GM19025 (cell line): ENCODE results near the gene ALDH8A1.

Experiments used
- ATAC-seq: cut with Tn5 transposase; IDR thresholded peaks from one replicate; pipeline ENCODE4 v1.9.1; 2021; ENCODE audit warnings: mild to moderate bottlenecking, low read depth, moderate library complexity; ENCODE audit not compliant: unreplicated experiment

Gene ALDH8A1

DNA sequence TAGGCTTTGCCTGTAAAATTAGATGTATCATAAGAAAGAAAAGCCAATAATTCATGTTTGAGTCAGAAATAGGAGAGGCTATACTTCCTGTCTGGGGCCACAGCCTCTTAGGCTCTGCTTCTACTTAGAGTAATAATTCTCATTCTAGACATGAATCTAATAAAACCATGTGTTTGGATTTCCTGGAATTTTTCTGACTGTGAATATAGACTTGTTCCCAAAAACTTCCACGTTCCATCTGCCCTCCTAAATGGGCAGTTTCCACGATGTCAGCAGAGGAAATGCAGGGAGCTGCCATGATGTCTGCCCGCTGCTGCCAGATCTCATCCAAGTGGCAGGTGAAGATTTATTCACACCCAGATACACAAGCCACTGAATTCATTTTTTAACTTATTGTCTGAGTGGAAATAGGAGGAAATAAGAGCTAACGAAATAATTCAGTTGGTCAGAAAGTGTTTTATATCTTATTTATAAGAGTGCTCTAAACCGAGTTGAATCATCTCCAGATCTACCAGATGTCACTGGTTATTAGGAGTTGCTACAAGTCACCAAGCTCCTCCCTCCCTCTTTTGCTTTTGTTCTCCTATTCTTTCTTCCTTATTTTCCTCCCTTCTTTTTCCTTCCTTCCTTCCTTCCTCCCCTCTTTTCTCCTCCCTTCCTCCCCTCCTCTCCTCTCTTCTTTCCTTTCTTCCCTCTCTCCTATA, 69.3 kb downstream of the ALDH8A1 start:
- ATAC-seq: no peak

DNA sequence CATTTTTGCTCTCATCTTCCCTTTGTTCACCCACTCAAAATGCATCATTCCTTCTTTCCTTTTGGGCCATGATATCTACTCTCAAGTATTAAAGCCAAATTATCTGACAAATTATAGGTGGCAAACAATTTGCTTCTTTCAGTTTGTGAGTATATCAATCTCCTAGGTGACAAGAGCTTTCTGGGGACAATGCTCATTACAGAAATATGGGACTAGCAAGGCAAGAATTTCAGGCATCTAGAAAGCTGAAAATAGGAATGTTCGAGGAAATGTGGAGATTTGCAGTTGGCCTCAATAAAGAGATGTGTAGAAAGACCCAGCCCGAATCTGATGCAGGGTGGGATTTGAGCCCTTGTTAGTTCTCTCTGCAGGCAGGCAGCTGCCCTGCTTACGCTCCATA, 71.8 kb downstream of the ALDH8A1 start:
- no peak for ATAC-seq

DNA sequence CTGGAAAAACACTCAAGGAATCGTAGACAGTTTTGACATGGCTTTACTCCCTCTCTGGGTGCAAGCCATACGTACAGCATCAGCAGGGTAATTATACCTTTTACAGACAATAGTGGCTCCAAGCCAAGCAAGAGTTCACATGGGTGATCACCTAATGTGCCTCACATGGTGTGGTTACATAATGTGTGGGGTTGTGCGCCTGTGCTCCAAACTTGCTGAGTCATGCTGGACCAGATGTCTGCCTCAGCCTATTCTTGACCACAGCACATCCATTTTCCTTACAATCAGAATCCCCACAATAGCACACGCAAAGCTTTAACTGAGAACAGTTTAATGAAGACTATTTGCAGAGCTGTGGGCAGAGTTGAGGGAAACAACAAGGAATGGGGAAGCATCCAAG, 74.5 kb downstream of the ALDH8A1 start:
- ATAC-seq: no peak

DNA sequence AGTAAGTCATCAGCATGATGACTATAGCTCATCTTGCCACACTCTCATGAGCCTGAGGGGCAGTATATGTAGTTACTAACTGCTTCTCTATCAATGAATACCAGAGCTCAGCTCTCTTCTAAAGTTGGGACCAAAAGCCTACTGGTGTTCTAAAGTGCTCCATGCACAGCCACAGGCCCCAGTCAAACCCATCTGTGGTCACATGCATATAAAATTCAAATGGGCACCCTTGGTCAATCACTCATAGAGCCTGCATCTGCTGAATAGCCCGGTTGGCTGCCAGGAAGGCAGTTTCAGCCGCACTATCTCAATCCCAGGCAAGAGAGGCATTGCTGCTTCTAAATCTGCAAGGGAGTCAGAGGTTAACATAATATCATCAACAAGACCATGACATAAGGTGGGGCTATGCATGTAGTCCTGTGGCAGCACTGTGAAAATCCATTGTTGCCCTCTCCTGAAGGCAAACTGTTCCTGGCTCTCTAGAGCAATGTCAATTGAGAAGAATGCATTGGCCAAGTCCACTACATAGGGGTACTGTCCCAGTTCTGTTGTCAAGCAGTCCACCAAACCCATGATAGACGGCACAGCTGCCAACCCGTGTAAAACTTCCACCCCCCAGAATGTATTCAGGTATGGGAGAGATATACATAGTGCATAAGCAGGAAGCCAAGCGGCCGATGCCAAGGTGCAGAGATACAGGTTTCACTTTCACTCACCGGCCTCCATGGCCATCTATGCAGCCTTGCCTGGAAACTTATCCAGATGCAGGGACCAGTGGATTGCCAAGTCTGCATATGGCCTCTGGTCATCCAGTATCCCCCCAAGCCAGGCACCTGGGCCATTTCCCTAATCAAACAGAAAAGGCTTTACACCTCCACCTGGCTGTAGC, 76.2 kb downstream of the ALDH8A1 start:
- ATAC-seq: peak; percentile 27

DNA sequence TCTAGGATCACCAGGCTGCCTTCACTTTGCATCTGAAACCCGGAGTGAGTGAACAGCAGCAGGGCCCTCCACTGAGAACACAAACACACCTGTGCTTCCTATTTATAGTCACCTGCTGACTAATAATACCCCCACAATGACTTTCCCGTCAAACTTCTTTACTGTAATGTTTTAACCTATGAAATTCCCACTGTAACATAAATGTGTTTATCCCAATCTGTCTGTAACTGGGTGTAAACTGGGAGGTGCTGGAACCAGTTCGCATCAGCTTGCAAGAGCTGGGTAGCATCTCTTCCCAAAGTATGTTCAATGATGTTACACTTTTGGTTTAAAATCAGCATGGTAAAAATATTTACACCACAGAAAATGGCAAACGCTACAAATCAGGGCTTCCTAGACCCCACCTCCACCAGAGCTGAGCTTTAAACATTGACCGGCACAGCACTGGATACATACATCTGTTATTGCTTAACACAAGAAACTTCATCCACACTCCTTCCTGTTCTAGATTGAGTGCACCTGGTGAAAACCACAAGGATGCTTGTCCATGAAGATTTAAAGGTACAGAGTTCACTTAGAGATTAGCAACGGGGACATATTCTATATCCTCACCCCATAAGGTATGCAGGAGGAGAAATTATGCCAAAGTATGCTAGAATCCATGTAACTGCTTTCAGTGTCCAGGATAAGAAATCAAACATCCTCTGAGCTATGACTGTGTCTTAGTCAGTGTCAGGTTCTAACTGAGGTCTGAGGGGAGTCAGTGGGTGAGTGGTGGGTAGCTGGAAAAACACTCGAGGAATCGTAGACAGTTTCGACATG, 79.0 kb downstream of the ALDH8A1 start:
- ATAC-seq: peak; percentile 81

DNA sequence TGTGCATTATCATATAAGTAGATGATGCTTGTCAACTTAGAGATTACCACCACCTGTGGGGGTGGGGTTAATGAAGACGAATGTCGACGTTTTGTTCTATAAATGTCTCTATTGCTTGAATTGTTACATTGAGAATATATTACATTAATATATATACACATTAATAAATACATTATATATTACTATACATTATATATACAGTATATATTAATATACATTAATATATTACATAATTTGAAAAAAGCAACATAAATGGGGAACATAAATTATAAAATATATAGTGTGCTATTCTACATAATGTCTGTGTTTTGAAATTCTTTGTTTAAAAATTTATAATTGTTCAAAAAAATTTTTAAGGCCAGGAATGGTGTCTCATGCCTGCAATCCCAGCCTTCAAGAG, 81.1 kb downstream of the ALDH8A1 start:
- ATAC-seq: no peak
